Breast epithelium (tissue), 4 donors: ENCODE data around the gene TMEM141. TPM values are rescaled to one million over a fixed set of nuclear protein-coding genes. Genes with fewer than 3 reads are reported as not detected.
"Not testable (repeated sequence)": the region's sequence is repeated elsewhere in the genome, so short reads cannot be mapped to it uniquely, and the experiment has no call there.

Experiments used
- DNase-seq, 2 donors: peaks; one replicate each; pipeline ENCODE4 v3.0.0-alpha.2; 2019; ENCODE audit warnings: low spot score in 2 of 2
- H3K27ac ChIP-seq, 2 donors: fragments of 200-600 bp; sonication (generic) in 1 of 2; one replicate each; pipeline ENCODE4 v1.5.1; 2016 to 2019; ENCODE audit warnings: mild to moderate bottlenecking in 1 of 2
- H3K27me3 ChIP-seq, 2 donors: fragments of 200-600 bp; sonication (generic) in 1 of 2; one replicate each; pipeline versions ENCODE4 v1.5.1 to v1.6.0; 2017 to 2019; ENCODE audit warnings: control low read depth in 1 of 2, mild to moderate bottlenecking in 1 of 2
- H3K36me3 ChIP-seq: fragments of 200-600 bp; one replicate; pipeline ENCODE4 v1.5.1; 2019
- H3K4me1 ChIP-seq, 2 donors: fragments of 200-600 bp; sonication (generic); one replicate each; pipeline ENCODE4 v1.5.1; 2016 to 2019; ENCODE audit warnings: control low read depth in 1 of 2
- H3K4me3 ChIP-seq, 3 donors: fragments of 200-600 bp; sonication (generic); 1 replicate in 2 of 3; 2 replicates in 1 of 3; pipeline ENCODE4 v1.5.1; 2016 to 2019; ENCODE audit warnings: mild to moderate bottlenecking in 3 of 3, moderate library complexity in 2 of 3
- H3K9me3 ChIP-seq, 2 donors: fragments of 200-600 bp; sonication (generic) in 1 of 2; one replicate each; pipeline ENCODE4 v1.5.1; 2016 to 2019; ENCODE audit warnings: control low read depth in 1 of 2
- POLR2A ChIP-seq: fragments of 450-650 bp; IDR thresholded peaks from one replicate; pipeline ENCODE4 v1.6.1; 2016; ENCODE audit warnings: antibody characterized with exemption, mild to moderate bottlenecking, moderate library complexity
- POLR2AphosphoS5 ChIP-seq, 3 donors: sonication (generic); formaldehyde crosslinking; IDR thresholded peaks; one replicate each; pipeline ENCODE4 v1.6.1; 2017; ENCODE audit warnings: antibody characterized with exemption in 3 of 3
- intact Hi-C: fragments of 100-400 bp; cut with DNase I; formaldehyde crosslinking; loops from one replicate; pipeline ENCODE4 v1.15.1; 2023; ENCODE audit warnings: low total_unique reads
- total RNA-seq, 3 donors: library from RNA; depleted of rRNA; stranded (reverse); fragments of >200 nt; gene quantifications; one replicate each; pipeline ENCODE4 v1.1.0, GENCODE V29; 2016
- TF ChIP-seq, protein P1 (sequence below), 3 donors: fragments of 450-650 bp; IDR thresholded peaks; one replicate each; pipeline ENCODE4 v1.5.1; 2016 to 2017; ENCODE audit warnings: antibody characterized with exemption in 3 of 3, mild to moderate bottlenecking in 3 of 3, moderate library complexity in 3 of 3

Gene TMEM141
- total RNA-seq, 3 donors from 2014 or later = 85.8 to 121 (median 103) TPM

DNA sequence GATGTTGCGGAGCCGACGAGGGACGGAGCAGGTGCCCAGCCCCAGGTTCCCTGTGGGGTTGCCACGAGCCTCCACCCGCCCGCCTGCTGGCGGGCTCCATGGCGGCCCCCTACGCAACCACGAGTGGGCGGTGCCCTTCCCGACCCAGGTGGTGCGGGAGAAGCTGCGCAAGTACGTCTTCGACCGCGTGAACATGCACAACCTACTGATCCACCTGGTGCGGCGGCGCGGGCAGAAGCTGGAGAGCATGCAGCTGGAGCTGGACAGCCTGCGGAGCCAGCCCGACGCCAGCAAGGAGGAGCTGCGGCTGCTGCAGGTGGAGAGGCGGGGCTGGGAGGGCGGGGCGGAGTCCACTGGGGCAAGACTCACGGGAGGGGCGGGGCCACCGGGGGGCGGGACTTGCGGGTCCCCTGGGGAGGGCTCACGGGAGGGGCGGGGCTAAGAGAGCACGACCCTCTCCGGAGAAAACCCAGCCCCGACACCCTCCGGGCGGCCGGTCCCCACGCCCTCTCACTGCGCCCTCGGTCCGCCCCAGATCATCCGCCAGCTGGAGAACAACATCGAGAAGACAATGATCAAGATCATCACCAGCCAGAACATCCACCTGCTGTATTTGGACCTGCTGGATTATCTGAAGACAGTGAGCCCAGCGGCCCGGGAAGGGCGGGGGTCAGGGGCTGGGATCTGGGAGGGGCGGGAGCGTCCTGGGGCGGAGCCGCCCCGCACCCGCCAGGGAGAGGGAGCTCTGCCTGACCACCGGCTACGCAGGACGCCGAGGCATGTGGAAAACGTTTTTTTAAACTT is 8.9 kb downstream of the TMEM141 start:
- peak; percentile 88 to 93 for DNase-seq
- Histone ChIP-seq H3K27me3 (peaks cover 0 to 10% of the 10 kb centered on the region in 2 donors), H3K36me3 (no peaks in the 10 kb centered on the region), H3K4me3 (peak overlapping the region in 2 of 3 donors; percentile 53 to 65), H3K4me1 (peaks cover 0 to 18% of the 10 kb centered on the region in 2 donors), H3K9me3 (no peaks in the 10 kb centered on the region), H3K27ac (peak overlapping the region; percentile 23 to 29)
- intact Hi-C loops = no loop called here
- TF ChIP-seq, protein P1, sequence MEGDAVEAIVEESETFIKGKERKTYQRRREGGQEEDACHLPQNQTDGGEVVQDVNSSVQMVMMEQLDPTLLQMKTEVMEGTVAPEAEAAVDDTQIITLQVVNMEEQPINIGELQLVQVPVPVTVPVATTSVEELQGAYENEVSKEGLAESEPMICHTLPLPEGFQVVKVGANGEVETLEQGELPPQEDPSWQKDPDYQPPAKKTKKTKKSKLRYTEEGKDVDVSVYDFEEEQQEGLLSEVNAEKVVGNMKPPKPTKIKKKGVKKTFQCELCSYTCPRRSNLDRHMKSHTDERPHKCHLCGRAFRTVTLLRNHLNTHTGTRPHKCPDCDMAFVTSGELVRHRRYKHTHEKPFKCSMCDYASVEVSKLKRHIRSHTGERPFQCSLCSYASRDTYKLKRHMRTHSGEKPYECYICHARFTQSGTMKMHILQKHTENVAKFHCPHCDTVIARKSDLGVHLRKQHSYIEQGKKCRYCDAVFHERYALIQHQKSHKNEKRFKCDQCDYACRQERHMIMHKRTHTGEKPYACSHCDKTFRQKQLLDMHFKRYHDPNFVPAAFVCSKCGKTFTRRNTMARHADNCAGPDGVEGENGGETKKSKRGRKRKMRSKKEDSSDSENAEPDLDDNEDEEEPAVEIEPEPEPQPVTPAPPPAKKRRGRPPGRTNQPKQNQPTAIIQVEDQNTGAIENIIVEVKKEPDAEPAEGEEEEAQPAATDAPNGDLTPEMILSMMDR (IDR thresholded peaks at IDR 0.05) = no peak
- no peak for TF ChIP-seq POLR2AphosphoS5 (IDR thresholded peaks at IDR 0.05)
- TF ChIP-seq POLR2A = no peak

DNA sequence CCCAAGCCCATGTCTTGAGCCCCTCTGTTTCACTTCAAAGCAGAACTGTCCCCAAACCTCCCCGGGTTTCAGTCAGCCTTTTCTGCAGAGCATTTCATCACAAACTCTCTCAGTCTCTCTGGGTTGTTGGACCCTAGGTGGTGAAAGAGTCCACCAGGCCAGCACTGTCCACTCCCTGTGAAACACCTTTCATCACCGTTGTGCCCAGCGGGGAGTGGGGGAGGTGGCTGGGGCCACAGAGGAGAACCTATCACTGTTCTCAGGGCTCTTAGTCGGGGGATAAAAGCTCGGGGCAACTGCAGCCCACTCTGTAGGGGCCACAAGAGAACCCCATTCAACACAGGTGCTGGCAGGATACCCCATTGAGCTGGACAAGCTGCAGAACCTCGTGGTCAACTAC is 11.2 kb downstream of the TMEM141 start:
- no peak for DNase-seq
- intact Hi-C loops = no loop called here
- TF ChIP-seq POLR2AphosphoS5 (IDR thresholded peaks at IDR 0.05) (no peak), POLR2A (no peak)
- TF ChIP-seq, protein P1 (IDR thresholded peaks at IDR 0.05) = no peak
- Histone ChIP-seq H3K27ac (no peak overlapping the region), H3K9me3 (no peaks in the 10 kb centered on the region), H3K36me3 (no peaks in the 10 kb centered on the region), H3K4me1 (peaks cover 7 to 29% of the 10 kb centered on the region in 2 donors), H3K4me3 (no peak overlapping the region), H3K27me3 (peaks cover 0 to 10% of the 10 kb centered on the region in 2 donors)

DNA sequence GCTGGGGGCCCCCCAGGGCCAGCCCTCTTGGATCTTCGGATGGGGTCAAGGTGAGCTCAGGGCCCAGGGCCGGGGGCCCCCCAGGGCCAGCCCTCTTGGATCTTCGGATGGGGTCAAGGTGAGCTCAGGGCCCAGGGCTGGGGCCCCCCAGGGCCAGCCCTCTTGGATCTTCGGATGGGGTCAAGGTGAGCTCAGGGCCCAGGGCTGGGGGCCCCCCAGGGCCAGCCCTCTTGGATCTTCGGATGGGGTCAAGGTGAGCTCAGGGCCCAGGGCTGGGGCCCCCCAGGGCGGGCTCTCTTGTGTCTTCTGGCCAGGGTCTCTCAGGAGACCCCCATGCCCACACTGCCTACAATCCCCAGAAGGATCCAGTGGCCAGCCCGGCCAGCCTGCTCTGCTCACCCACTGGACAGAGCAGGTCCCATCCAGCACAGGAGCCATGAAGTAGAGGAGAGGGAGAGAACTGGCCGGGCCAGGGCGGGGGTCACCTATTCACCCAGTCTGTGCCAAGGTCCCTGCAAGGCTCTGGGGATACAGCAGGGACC is 11.9 kb downstream of the TMEM141 start:
- H3K27me3 ChIP-seq = peaks cover 0 to 10% of the 10 kb centered on the region in 2 donors
- H3K27ac ChIP-seq, H3K4me3 ChIP-seq, DNase-seq, intact Hi-C loops, H3K9me3 ChIP-seq, H3K36me3 ChIP-seq: not testable (repeated sequence)
- peaks cover 7 to 29% of the 10 kb centered on the region in 2 donors for H3K4me1 ChIP-seq

DNA sequence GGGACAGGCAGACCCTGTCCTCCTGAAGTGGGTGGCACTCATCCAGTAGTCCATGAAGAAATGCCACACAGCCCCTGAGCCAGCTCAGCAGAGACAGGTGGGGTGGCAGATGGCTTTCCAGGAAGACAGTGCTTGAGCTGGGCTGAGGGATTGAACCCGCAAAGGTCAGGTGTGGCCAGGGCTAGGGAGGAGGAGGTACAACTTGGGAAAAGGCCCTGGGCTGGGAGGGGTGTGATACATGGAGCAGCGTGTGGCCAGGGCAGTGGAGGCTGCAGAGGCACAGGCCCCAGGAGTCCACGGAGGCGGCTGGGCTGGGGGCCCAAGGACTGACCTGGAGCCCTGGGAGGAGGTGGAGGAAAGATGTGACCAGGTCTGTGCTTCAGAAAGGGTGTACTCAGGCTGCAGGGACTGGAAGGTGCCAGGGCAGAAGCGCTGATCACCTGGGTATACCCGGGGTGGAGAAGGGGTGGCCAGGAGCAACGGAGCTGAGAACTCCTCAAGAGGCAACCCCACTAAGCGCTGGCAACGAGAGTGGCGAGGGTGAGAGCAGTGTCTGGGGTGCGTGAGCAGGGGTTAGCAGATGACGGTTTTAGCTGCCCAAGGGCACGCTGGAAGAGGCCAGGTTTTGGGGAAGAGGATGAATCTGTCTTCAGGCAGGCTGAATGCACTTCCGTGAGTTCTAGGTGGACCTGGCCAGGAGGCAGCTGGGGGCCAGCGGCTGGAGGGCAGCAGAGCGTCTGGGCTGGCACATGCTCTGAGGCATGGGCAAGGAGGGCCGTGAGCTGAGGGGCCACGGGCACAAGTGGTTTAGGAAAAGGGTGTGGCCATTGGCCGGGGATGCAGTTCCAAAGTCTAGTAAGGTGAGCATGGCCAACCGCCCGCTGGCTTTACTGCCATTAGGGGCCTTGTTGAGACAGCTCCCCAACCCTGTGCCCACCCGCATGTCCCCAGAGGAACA is 12.7 kb downstream of the TMEM141 start:
- Histone ChIP-seq H3K27me3 (peaks cover 0 to 8% of the 10 kb centered on the region in 2 donors), H3K36me3 (no peaks in the 10 kb centered on the region), H3K4me3 (no peak overlapping the region), H3K9me3 (no peaks in the 10 kb centered on the region), H3K27ac (peak overlapping the region; percentile 48 to 52), H3K4me1 (peaks cover 7 to 29% of the 10 kb centered on the region in 2 donors)
- intact Hi-C loops = no loop called here
- no peak for DNase-seq
- TF ChIP-seq POLR2A (no peak), POLR2AphosphoS5 (IDR thresholded peaks at IDR 0.05) (no peak)
- TF ChIP-seq, protein P1 (IDR thresholded peaks at IDR 0.05) = no peak

DNA sequence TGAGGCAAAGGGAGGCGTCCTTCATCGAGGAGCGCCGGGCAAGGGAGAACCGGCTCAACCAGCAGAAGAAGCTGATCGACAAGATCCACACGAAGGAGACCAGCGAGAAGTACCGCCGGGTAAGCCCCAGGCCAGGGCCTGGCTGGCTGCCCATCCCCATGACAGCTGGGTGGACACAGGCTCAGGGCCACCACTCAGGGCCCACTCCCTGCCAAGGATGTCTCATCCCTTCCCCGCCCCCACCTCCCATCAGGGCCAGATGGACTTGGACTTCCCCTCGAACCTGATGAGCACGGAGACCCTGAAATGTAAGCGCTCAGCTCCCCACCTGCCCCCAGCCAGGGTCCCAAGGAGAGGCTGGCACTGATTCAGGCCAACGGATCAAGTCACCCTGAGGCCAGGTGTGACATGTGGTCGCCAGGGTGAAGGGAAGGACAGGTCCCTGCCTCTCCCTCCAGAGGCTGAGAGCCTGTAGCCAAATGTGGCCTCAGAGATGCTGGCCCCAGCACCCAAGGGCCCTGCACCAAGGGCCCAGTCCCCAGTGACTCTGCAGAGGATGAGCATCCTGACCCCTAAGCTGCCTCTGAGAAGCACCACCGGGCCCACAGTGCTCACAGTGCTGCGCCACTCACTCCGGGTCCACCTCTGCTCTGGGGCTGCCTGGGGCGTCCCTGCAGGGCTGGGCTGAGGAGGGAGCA is 13.5 kb downstream of the TMEM141 start:
- TF ChIP-seq, protein P1 (IDR thresholded peaks at IDR 0.05) = no peak
- TF ChIP-seq POLR2AphosphoS5 (IDR thresholded peaks at IDR 0.05) = peak in 1 of 3 donors; percentile 17
- H3K4me3 ChIP-seq = no peak overlapping the region
- H3K27ac ChIP-seq = peak overlapping the region; percentile 48 to 52
- H3K9me3 ChIP-seq = no peaks in the 10 kb centered on the region
- intact Hi-C loops = loop anchor here (5.0 kb wide), 1 partner anchor 278 kb away; no protein-coding TSS in a partner anchor
- peak; percentile 60 to 90 for DNase-seq
- no peaks in the 10 kb centered on the region for H3K36me3 ChIP-seq
- peaks cover 7 to 29% of the 10 kb centered on the region in 2 donors for H3K4me1 ChIP-seq
- H3K27me3 ChIP-seq = no peaks in the 10 kb centered on the region
